HTERT RPE-1 (cell line): ENCODE results near the gene LUZP2.

ENCODE experiments used
- in situ Hi-C: fragments of 300-500 bp; cut with MboI; formaldehyde crosslinking; loops from 4 replicates; pipeline ENCODE4 v1.14.3; 2020; ENCODE audit warnings: low sequenced_read_pairs

Gene LUZP2

DNA sequence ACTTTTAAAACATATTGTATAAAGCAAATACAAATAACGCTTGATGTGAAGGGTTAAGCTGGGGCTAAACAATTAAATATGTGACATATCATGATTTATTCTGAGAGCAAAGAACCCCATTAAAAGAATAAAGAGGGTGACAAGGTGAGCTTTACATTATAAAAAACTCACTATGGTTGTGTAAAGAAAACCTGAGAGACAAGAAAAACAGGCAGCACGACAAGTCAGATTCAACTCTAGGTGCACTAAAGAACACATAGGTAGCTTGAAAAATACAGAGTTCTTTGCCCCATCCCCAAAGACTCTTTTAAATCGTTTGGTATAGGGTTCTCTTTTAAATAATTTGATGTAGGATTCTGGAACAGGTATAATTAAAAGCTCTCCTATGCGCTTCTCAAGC is 63.5 kb downstream of the LUZP2 start:
- in situ Hi-C loops = no loop called here

DNA sequence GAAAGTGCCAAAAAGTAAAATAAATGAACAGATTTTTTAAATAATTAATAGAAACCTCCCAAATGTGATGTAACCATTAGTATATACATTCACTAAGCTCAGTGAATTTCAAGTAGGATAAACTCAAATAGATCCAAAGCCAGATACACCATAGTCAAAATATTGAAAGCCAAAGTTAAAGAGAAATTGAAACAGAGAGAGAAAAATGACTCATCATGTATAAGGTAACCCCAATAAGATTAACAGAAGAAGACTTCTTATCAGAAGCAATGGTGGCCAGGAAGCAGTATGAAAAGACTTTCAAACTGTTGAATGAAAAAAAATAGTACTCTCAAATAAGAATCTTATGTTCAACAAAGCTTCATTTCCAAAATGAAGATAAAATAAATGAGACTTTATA is 70.5 kb downstream of the LUZP2 start:
- in situ Hi-C loops = no loop called here

- in situ Hi-C loops = no loop called here
These were observed 75.5 kb downstream of the LUZP2 start for GRCh38 chr11:24572376-24572775.

DNA sequence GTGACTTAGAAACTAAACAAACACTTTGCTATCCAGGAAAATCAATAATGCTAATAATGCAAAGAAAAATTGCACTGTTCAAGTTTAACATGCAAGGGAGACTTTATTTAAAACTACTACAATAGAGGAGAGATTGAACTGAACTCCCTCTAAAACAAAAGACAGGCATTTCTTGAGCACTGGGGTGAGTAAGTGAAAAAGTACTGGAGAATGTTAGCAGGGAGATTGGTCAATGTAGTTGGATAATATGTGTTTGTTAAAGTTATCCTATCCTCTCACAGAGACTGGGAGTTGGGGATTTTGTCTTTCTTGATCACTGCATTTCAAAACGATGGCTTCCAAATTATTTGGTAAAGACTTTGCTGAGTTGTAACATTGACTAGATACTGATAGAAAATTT is 77.6 kb downstream of the LUZP2 start:
- in situ Hi-C loops = no loop called here

DNA sequence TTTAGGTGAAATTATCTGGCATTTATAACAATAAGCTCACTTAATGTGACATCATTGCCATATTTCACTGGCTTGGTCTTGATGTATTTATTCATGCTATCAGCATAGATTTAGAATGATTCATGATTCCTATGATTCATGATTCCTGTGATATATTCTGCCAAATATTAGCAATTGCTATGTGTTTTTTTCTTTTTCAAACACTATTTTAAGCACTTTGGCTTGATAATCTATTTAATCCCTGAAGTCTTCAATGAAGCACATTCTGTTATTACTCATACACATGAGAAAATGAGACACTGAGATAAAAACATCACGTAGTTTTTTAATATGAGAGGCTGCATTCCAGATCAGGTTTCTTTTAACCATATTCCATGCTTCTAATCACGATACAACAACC is 78.5 kb downstream of the LUZP2 start:
- in situ Hi-C loops = no loop called here

DNA sequence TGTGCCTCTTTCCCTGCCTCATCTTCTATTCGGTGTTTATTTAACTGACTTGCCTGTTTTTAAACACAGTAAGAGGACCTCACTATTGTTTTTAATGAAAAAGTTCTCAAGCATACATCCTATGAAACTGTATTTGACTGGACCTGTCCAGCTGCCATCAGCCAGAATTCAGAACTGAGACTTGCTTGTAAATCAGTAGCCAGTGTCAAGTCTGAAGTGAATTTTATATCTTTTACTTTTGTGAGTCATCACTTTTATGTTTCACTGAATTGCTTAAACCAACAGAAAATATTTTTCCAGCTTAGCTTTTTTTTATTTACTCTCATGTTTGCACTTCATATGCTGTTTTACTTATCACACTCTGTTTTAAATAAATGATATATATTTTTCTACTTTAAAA is 88.3 kb downstream of the LUZP2 start:
- in situ Hi-C loops = no loop called here

GRCh38 chr11:24587635-24588034 is 90.8 kb downstream of the LUZP2 start:
- in situ Hi-C loops = no loop called here

GRCh38 chr11:24588081-24588480 is 91.2 kb downstream of the LUZP2 start:
- in situ Hi-C loops = no loop called here

- in situ Hi-C loops = no loop called here
These were observed 92.2 kb downstream of the LUZP2 start for GRCh38 chr11:24589064-24589463.

DNA sequence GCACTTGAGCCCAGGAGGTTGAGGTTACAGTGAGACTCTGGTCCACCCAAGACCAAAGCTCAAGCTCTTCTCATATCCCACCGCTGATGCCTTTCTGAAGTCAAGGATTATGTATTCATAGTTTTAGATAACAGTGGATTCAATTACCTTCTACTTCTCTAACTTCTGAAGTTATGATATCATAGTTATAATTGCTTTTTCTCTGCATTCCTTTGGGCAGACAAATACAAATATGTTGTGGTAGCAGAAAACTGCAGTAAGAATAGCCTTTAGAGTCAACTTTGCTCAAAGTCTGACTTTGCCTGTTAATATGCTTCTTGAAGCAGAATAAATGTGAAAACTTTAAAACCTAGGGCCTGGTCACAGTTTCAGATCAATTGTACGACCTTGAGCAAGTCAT is 94.4 kb downstream of the LUZP2 start:
- in situ Hi-C loops = no loop called here

GRCh38 chr11:24592360-24592759 is 95.5 kb downstream of the LUZP2 start:
- in situ Hi-C loops = no loop called here

DNA sequence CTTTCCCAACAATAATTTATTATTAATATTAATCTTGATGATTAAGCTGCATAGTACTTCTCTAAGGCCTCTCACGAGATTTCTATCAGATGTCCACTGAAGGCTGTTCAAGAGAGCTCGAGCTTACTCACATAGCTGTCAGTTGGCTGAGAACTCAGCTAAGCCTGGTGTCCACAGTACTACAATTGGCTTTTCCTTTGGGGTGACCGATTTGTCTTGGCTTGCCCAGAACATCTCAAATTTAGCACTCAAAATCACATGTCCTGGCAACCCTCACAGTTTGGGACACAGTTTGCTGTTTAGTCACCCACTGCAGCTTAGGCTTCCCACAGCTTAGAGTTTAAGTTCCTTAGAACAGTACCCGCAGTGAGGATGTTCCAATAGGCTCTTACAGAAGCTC is 96.5 kb downstream of the LUZP2 start:
- in situ Hi-C loops = no loop called here

GRCh38 chr11:24594401-24594800 is 97.5 kb downstream of the LUZP2 start:
- in situ Hi-C loops = no loop called here

DNA sequence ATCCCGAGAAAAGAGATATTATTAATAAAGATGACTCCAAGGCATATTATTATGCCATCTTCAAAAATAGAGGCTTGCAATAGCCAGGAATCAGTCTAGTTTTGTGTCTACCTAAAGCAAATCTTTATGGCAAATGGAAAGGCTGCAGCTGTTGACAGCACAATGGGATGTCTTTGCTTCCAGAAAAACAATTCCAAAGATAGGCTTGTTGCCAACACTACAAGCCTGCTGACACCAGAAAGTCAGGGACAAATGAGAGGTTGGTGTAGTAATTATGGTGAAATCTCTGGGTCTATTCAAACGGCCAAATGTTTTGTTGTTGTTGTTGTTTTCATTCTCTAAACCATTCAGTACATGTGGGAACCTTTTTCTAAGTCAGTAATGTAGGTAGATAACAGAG is 101.8 kb downstream of the LUZP2 start:
- in situ Hi-C loops = no loop called here

GRCh38 chr11:24609192-24610119 is 112.6 kb downstream of the LUZP2 start:
- in situ Hi-C loops = no loop called here

DNA sequence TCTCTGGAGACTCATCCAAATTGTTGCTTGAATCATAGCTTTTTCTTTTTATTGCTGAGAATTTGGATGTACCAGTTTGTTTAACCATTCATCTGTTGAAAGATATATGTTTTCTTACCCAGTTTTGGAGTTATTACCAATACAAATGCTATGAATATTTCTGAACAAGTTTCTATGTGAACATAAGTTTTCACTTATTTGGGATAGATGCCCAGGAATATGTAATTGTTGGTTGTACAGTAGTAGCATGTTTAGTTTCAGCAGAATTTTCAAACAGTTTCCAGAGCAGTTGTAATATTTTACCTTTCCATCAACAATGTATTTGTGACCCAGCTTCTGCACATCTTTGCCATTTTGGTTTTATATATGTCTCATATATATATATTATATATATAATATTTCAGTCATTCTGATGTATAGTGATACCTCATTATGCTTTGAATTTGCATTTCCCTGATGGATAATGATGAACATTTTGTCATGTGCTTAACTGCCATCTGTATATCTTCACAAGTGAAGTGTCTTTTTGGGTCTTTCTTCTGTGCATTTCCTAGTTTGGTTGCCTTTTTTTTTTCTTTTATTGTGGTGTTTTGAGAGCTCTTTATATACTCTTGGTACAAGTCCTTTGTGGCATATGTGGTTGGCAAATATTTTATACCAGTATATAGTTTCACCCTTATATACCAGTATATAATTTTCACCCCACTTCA is 118.8 kb downstream of the LUZP2 start:
- in situ Hi-C loops = no loop called here

GRCh38 chr11:24617856-24618255 is 121.0 kb downstream of the LUZP2 start:
- in situ Hi-C loops = no loop called here

DNA sequence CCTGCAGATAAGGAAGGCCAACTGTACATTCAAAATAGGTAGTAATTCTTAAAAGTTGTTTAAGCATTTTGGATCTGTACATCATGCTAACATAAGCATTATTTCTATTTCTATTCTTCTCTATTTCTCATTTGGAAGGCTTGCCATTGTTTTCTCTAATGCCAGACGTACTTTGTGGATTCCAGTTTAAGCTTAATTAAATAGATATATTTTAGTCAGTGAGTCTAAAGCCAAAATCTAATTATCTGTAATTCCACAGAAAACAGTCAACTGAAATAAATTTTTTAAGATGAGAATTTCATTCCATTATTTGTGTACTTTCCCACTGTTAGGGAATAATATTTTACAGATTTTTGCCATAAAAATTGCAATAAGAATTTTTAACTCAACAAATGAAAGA is 123.0 kb downstream of the LUZP2 start:
- in situ Hi-C loops = no loop called here

DNA sequence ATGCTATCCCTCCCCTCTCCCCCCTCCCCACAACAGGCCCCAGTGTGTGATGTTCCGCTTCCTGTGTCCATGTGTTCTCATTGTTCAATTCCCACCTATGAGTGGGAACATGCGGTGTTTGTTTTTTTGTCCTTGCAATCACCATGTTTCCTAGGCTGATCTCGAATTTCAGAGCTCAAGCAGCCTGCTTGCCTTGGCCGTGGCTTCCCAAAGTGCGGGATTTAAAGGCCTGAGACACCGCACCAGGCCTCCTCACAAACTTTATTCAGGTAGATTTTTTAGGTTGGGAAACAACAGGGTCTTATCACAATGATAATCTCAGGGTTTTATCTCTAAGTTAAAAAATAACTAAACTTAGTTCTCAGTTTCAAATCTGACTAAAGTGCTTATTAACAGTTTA is 125.4 kb downstream of the LUZP2 start:
- in situ Hi-C loops = no loop called here

DNA sequence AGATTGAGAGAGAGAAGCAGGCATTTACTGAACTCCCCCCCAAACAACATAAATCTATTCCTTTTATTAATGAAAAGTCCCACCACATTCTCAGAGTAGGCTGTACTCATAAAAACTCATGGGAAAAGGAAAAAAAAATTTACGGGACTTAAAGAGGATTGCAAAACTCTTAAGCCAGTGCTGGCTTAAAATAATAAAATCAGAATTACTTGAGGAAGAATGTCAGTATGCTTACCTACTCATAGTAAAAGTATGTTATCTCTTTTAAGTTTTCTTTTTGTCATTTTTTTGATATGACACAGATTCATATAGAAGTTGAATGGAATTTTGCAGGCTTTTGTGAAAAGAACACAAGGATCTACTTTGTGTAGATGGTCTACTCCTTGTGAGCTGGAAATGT is 126.3 kb downstream of the LUZP2 start:
- in situ Hi-C loops = no loop called here

DNA sequence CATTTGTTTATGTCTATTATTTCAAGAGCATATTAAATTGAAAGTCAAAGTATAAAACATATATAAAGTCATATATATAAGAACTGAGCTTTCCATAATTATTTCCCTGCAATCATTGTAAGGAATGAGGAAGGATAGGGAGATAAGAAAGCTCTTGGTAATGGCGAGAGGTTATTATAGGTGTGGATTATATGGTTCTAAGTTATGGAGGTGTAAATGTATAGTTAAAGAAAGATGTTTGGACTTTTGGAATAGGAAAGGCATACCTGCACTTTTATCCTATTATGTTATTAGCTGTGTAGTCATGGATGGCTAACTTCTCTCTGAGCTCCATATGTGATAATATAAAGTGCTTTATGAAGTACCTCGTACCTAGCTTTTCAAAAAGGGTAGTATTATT is 127.6 kb downstream of the LUZP2 start:
- in situ Hi-C loops = no loop called here

DNA sequence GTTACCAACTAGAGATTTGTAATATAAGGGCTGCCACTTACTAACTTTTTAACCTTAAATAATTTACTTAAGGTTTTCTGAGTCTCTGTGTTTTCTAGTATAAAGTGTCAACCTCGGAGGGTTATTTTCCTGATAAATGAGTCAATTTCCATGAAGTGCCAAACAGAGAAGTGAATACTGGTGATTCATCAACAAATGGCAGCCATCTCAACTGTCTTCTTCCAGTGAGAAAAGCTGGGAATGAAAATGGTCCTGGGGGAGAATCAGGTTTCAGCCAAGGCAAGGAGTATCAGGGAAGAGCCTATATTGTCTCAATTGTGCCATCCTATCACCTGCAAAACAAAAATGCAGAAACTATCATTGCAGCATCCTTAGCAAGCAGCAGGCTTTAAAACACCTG is 129.1 kb downstream of the LUZP2 start:
- in situ Hi-C loops = no loop called here
